HG02943 (cell line): ENCODE results near the gene KCNIP4.

ENCODE experiments used
- ATAC-seq: cut with Tn5 transposase; IDR thresholded peaks from one replicate; pipeline ENCODE4 v1.9.1; 2021; ENCODE audit warnings: mild to moderate bottlenecking, low read depth, moderate library complexity; ENCODE audit not compliant: unreplicated experiment

The KCNIP4 gene

GRCh38 chr4:20899591-20899990 is 1049.0 kb downstream of the KCNIP4 start:
- no peak for ATAC-seq

GRCh38 chr4:20895988-20896387 is 1052.6 kb downstream of the KCNIP4 start:
- ATAC-seq = no peak

- ATAC-seq = no peak
These were observed 1053.4 kb downstream of the KCNIP4 start for GRCh38 chr4:20895208-20895607.

- ATAC-seq = no peak
These were observed 1057.8 kb downstream of the KCNIP4 start for GRCh38 chr4:20890761-20891160.

GRCh38 chr4:20889901-20890300 is 1058.7 kb downstream of the KCNIP4 start:
- ATAC-seq = no peak

GRCh38 chr4:20883677-20884076 is 1064.9 kb downstream of the KCNIP4 start:
- ATAC-seq = no peak

- no peak for ATAC-seq
These were observed 1065.3 kb downstream of the KCNIP4 start for GRCh38 chr4:20883231-20883630.

- ATAC-seq = no peak
These were observed 1066.1 kb downstream of the KCNIP4 start for GRCh38 chr4:20882500-20882899.

- no peak for ATAC-seq
These were observed 1066.9 kb downstream of the KCNIP4 start for GRCh38 chr4:20881658-20882057.

GRCh38 chr4:20878806-20879205 is 1069.8 kb downstream of the KCNIP4 start:
- ATAC-seq = no peak

- no peak for ATAC-seq
These were observed 1078.1 kb downstream of the KCNIP4 start for GRCh38 chr4:20870436-20870835.

- ATAC-seq = no peak
These were observed 1080.5 kb downstream of the KCNIP4 start for GRCh38 chr4:20868108-20868507.

GRCh38 chr4:20860878-20861277 is 1087.7 kb downstream of the KCNIP4 start:
- ATAC-seq = no peak

- no peak for ATAC-seq
These were observed 1089.3 kb downstream of the KCNIP4 start for GRCh38 chr4:20859097-20859781.

- ATAC-seq = no peak
These were observed 1091.5 kb downstream of the KCNIP4 start for GRCh38 chr4:20857081-20857480.

- no peak for ATAC-seq
These were observed 1101.3 kb downstream of the KCNIP4 start for GRCh38 chr4:20847124-20847747.

- ATAC-seq = no peak
These were observed 1104.3 kb downstream of the KCNIP4 start for GRCh38 chr4:20844311-20844710.

- ATAC-seq = no peak
These were observed 1107.9 kb downstream of the KCNIP4 start for GRCh38 chr4:20840648-20841190.

GRCh38 chr4:20839957-20840356 is 1108.6 kb downstream of the KCNIP4 start:
- no peak for ATAC-seq

- ATAC-seq = no peak
These were observed 1110.1 kb downstream of the KCNIP4 start for GRCh38 chr4:20838476-20838875.

- no peak for ATAC-seq
These were observed 1115.7 kb downstream of the KCNIP4 start for GRCh38 chr4:20832826-20833225.

- no peak for ATAC-seq
These were observed 1116.8 kb downstream of the KCNIP4 start for GRCh38 chr4:20831746-20832145.
